GM12878 (cell line): ENCODE results near the gene RBBP8NL. TPM values are rescaled to one million over a fixed set of nuclear protein-coding genes. Genes with fewer than 3 reads are reported as not detected.

Experiments used
- ATAC-seq: fragments of 200-7000 bp; cut with Tn5 transposase; 3 replicates; pipeline ENCODE4 v1.9.1; 2020; ENCODE audit warnings: mild to moderate bottlenecking, moderate library complexity
- BruUV-seq: library from RNA; stranded (reverse); fragments of 400-500 nt; replicated peaks from 2 replicates; lab custom pipeline; 2021; lab: Mats Ljungman, UMichigan
- CTCF ChIA-PET: fragments of 300-600 bp; sonication (Branson Sonifier 250); formaldehyde crosslinking; extraction: SDS; loops from one replicate; lab custom pipeline; 2021; ENCODE audit warnings: inconsistent platforms; lab: Yijun Ruan, JAX
- POLR2A ChIA-PET: fragments of 350-600 bp; formaldehyde crosslinking; extraction: SDS; loops from one replicate; lab custom pipeline; 2021; ENCODE audit warnings: inconsistent platforms; lab: Charles Lee
- RAD21 ChIA-PET: fragments of 300-600 bp; sonication (Branson Sonifier 250); formaldehyde crosslinking; loops from one replicate; lab custom pipeline; 2023; ENCODE audit warnings: antibody characterized with exemption; ENCODE audit not compliant: unreplicated experiment; lab: Charles Lee
- SMC1A ChIA-PET: fragments of 300-600 bp; sonication (Branson Sonifier 250); formaldehyde crosslinking; loops from one replicate; lab custom pipeline; 2023; ENCODE audit not compliant: unreplicated experiment, uncharacterized antibody; lab: Charles Lee
- DNase-seq: peaks from one replicate; pipeline ENCODE4 v3.0.0-alpha.2; 2011; ENCODE audit warnings: low read depth, low spot score
- FAIRE-seq: peaks from 3 replicates; lab custom pipeline; 2011; peaks lifted over from hg19 to GRCh38; lab: Jason Lieb, UNC
- H2AFZ ChIP-seq: 2 replicates; pipeline ENCODE4 v1.6.0; 2011; ENCODE audit warnings: low read depth, low read length, control low read depth; ENCODE audit not compliant: control insufficient read depth
- H3K27ac ChIP-seq: 2 replicates; pipeline ENCODE4 v1.5.1; 2011; ENCODE audit warnings: control low read depth; ENCODE audit not compliant: control insufficient read depth, insufficient read depth
- H3K27me3 ChIP-seq, 2 experiments: replicated peaks in 1 of 2; 2 replicates each; pipeline versions ENCODE4 v1.6.0 to v1.6.1; 2011; ENCODE audit warnings: low read length in 1 of 2; ENCODE audit not compliant: control insufficient read depth in 2 of 2, insufficient read depth in 2 of 2
- H3K36me3 ChIP-seq, 2 experiments: 2 replicates each; pipeline ENCODE4 v1.5.1; 2011; ENCODE audit warnings: low read length in 1 of 2; ENCODE audit not compliant: control insufficient read depth in 2 of 2, insufficient read depth in 2 of 2
- H3K4me1 ChIP-seq: 2 replicates; pipeline ENCODE4 v1.6.1; 2011; ENCODE audit warnings: mild to moderate bottlenecking, low read length, moderate library complexity, mixed read lengths; ENCODE audit not compliant: control insufficient read depth, insufficient read depth
- H3K4me2 ChIP-seq: 2 replicates; pipeline ENCODE4 v1.6.0; 2011; ENCODE audit warnings: control low read depth; ENCODE audit not compliant: control insufficient read depth, insufficient read depth
- H3K4me3 ChIP-seq: fragments of 200-600 bp; sonication (generic); 2 replicates; pipeline ENCODE4 v1.5.1; 2016
- H3K79me2 ChIP-seq: 2 replicates; pipeline ENCODE4 v1.6.0; 2011; ENCODE audit warnings: low read length; ENCODE audit not compliant: control insufficient read depth, insufficient read depth
- H3K9ac ChIP-seq: 2 replicates; pipeline ENCODE4 v1.8.0; 2011; ENCODE audit warnings: low read length, control low read depth, mixed read lengths; ENCODE audit not compliant: control insufficient read depth, insufficient read depth
- H3K9me3 ChIP-seq: replicated peaks from 3 replicates; pipeline ENCODE4 v1.5.1; 2011; ENCODE audit warnings: mild to moderate bottlenecking, low read length; ENCODE audit not compliant: control insufficient read depth, insufficient read depth
- H4K20me1 ChIP-seq: 2 replicates; pipeline ENCODE4 v1.6.0; 2011; ENCODE audit not compliant: control insufficient read depth, insufficient read depth
- BCL3 ChIP-seq: IDR thresholded peaks from 2 replicates; pipeline ENCODE4 v1.6.1; 2011; ENCODE audit warnings: borderline replicate concordance, low read depth, mild to moderate bottlenecking, moderate library complexity, low read length; ENCODE audit not compliant: insufficient read depth, poor library complexity, severe bottlenecking
- CEBPZ ChIP-seq: fragments of 150-350 bp; IDR thresholded peaks from 2 replicates; pipeline ENCODE4 v1.6.1; 2016; ENCODE audit warnings: low read depth, low read length
- CHD1 ChIP-seq: IDR thresholded peaks from 2 replicates; pipeline ENCODE4 v1.6.1; 2012; ENCODE audit warnings: low read depth, low read length, improper control_type of control experiment
- IRF4 ChIP-seq: IDR thresholded peaks from 2 replicates; pipeline ENCODE4 v1.6.1; 2011; ENCODE audit warnings: low read depth, low read length
- NFIC ChIP-seq: IDR thresholded peaks from 2 replicates; pipeline ENCODE4 v1.6.1; 2012; ENCODE audit warnings: low read depth, mild to moderate bottlenecking, inconsistent platforms, low read length, moderate library complexity
- PAX8 ChIP-seq: fragments of 450-650 bp; IDR thresholded peaks from 2 replicates; pipeline ENCODE4 v1.6.1; 2017; ENCODE audit warnings: mild to moderate bottlenecking, moderate library complexity
- POLR2A ChIP-seq: IDR thresholded peaks from 2 replicates; pipeline ENCODE4 v1.6.1; 2011; ENCODE audit warnings: low read depth, mild to moderate bottlenecking, low read length
- RELB ChIP-seq: fragments of 450-650 bp; IDR thresholded peaks from 2 replicates; pipeline ENCODE4 v1.6.1; 2017; ENCODE audit warnings: low read depth, mild to moderate bottlenecking, moderate library complexity
- SREBF1 ChIP-seq: IDR thresholded peaks from 2 replicates; pipeline ENCODE4 v1.6.1; 2012; ENCODE audit warnings: mild to moderate bottlenecking, low read length
- ZBED1 ChIP-seq: IDR thresholded peaks from 2 replicates; pipeline ENCODE4 v1.6.1; 2016; ENCODE audit warnings: borderline replicate concordance
- ZSCAN29 ChIP-seq: fragments of 450-650 bp; IDR thresholded peaks from 2 replicates; pipeline ENCODE4 v1.6.1; 2017; ENCODE audit warnings: mild to moderate bottlenecking, moderate library complexity
- WGBS: methylation state at CpG from one replicate; pipeline ENCODE4 v1.1.6; 2016; ENCODE audit warnings: low lambda C conversion rate; ENCODE audit not compliant: insufficient replicate concordance, insufficient coverage; ENCODE audit errors: missing lambda C conversion rate; 5-methylcytosine and 5-hydroxymethylcytosine counted together
- in situ Hi-C: fragments of 300-500 bp; cut with MboI; formaldehyde crosslinking; loops from 9 replicates; pipeline ENCODE4 v1.14.3; 2018; ENCODE audit warnings: mixed read lengths
- intact Hi-C: fragments of 100-400 bp; cut with micrococcal nuclease; formaldehyde crosslinking; loops from one replicate; pipeline ENCODE4 v1.14.2; 2022; ENCODE audit not compliant: unreplicated experiment
- polyA plus RNA-seq, 11 experiments: library from polyadenylated mRNA; depleted of rRNA in 4 of 11; unstranded in 6 of 11; stranded (reverse) in 5 of 11; fragments of >200 nt; fragmentation: Nextera tagmentation in 4 of 11; fragmentation: Illumina TruSeq in 1 of 11; extraction: Ambion mirVana in 4 of 11; extraction: Trizol in 1 of 11; gene quantifications; 1 replicate in 1 of 11; 2 replicates in 10 of 11; pipeline versions ENCODE4 v1.2.1 to v1.2.3, GENCODE V29; 2011 to 2016; ENCODE audit warnings: inconsistent platforms in 2 of 11, missing spikeins in 2 of 11, low read depth in 1 of 11
- total RNA-seq, 4 experiments: library from RNA; depleted of rRNA in 3 of 4; stranded (reverse); fragments of >200 nt in 3 of 4; fragmentation: Illumina TruSeq in 1 of 4; extraction: Trizol in 1 of 4; gene quantifications; 2 replicates each; pipeline versions ENCODE4 v1.2.1 to v1.2.3, GENCODE V29; 2013 to 2021

The RBBP8NL gene
- total and polyA plus RNA-seq, 10 of the 15 experiments (the other 5 are each of a cell fraction or from before 2014, with no cell fraction given), result not detected

- Histone ChIP-seq H4K20me1 (no peaks in the 10 kb centered on the region), H3K27me3 (peaks cover 2 to 7% of the 10 kb centered on the region in 2 experiments; a peak in 3 of 4 replicates), H3K9me3 (no peaks in the 10 kb centered on the region), H3K27ac (no peak overlapping the region), H2AFZ (no peak overlapping the region), H3K4me2 (no peak overlapping the region), H3K79me2 (no peaks in the 10 kb centered on the region), H3K9ac (no peak overlapping the region), H3K4me1 (no peaks in the 10 kb centered on the region), H3K36me3 (no peaks in the 10 kb centered on the region), H3K4me3 (no peak overlapping the region)
- RAD21 ChIA-PET, result no interaction called here
- ATAC-seq (no peak), DNase-seq (no peak), FAIRE-seq (no peak)
- in situ Hi-C loops, result no loop called here
- POLR2A ChIA-PET, result no interaction called here
- SMC1A ChIA-PET, result no interaction called here
- intact Hi-C loops, result no loop called here
- BruUV-seq, result no TSS peak
- CTCF ChIA-PET, result no interaction called here
- no peak for TF ChIP-seq CEBPZ
- no peak for TF ChIP-seq NFIC
- no peak for TF ChIP-seq RELB
- TF ChIP-seq CHD1, result no peak
- no peak for TF ChIP-seq SREBF1
- no peak for TF ChIP-seq PAX8
- TF ChIP-seq POLR2A, result no peak
- no peak for TF ChIP-seq BCL3
- no peak for TF ChIP-seq ZSCAN29
- no peak for TF ChIP-seq ZBED1
- TF ChIP-seq IRF4, result no peak
- WGBS, result 29% methylated on average over 12 of the region's 12 CpGs
Measured at GRCh38 chr20:62470459-62470858, 43.1 kb upstream of the RBBP8NL start.
